Stimulated activated CD8-positive, alpha-beta memory T cell treated with anti-CD3 and anti-CD28 coated beads, Interleukin-12 subunit alpha, Interleukin-12 subunit beta, amount 100 ng/mL, for 1 hour (primary cell): ENCODE results near the gene CLDN9.
"Not testable (repeated sequence)": the region's sequence is repeated elsewhere in the genome, so short reads cannot be mapped to it uniquely, and the experiment has no call there.

Experiments used
- DNase-seq: peaks from one replicate; pipeline ENCODE4 v3.0.0-alpha.2; 2020; ENCODE audit warnings: low read depth

The CLDN9 gene

GRCh38 chr16:3032624-3033023 lies 19.9 kb downstream of the CLDN9 start:
- DNase-seq, result no peak

GRCh38 chr16:3035289-3035971 lies 22.7 kb downstream of the CLDN9 start:
- no peak for DNase-seq

- DNase-seq, result no peak
These were observed 23.4 kb downstream of the CLDN9 start for GRCh38 chr16:3035972-3036725.

- DNase-seq, result no peak
These were observed 24.1 kb downstream of the CLDN9 start, which contains the start of gene BICDL2 for GRCh38 chr16:3036726-3037315. Gene BICDL2 (minus strand): TSS chr16:3036944. CDS start chr16:3035496, 1,448 bp downstream.

- no peak for DNase-seq
These were observed 25.5 kb downstream of the CLDN9 start for GRCh38 chr16:3038256-3038655.

- DNase-seq, result no peak
These were observed 26.2 kb downstream of the CLDN9 start for GRCh38 chr16:3038896-3039295.

- no peak for DNase-seq
These were observed 29.7 kb downstream of the CLDN9 start for GRCh38 chr16:3042376-3042775.

- DNase-seq, result no peak
These were observed 32.0 kb downstream of the CLDN9 start for GRCh38 chr16:3044708-3045107.

- DNase-seq, result no peak
These were observed 33.3 kb downstream of the CLDN9 start, which contains the start of gene MMP25 for GRCh38 chr16:3045758-3046640. Gene MMP25 (plus strand): TSS chr16:3046561. CDS start chr16:3046918, 357 bp downstream.

GRCh38 chr16:3046641-3047386 lies 34.1 kb downstream of the CLDN9 start:
- DNase-seq, result no peak

- DNase-seq, result no peak
These were observed 34.6 kb downstream of the CLDN9 start for GRCh38 chr16:3047387-3047720.

GRCh38 chr16:3049921-3050481 lies 37.3 kb downstream of the CLDN9 start:
- DNase-seq, result no peak

- no peak for DNase-seq
These were observed 37.8 kb downstream of the CLDN9 start for GRCh38 chr16:3050487-3050886.

- no peak for DNase-seq
These were observed 38.3 kb downstream of the CLDN9 start for GRCh38 chr16:3051009-3051408.

- no peak for DNase-seq
These were observed 38.8 kb downstream of the CLDN9 start for GRCh38 chr16:3051494-3051893.

GRCh38 chr16:3052571-3053329 lies 40.0 kb downstream of the CLDN9 start:
- DNase-seq, result not testable (repeated sequence)

- DNase-seq, result not testable (repeated sequence)
These were observed 40.6 kb downstream of the CLDN9 start for GRCh38 chr16:3053330-3053710.

GRCh38 chr16:3054965-3055733 lies 42.4 kb downstream of the CLDN9 start:
- no peak for DNase-seq

- not testable (repeated sequence) for DNase-seq
These were observed 43.0 kb downstream of the CLDN9 start for GRCh38 chr16:3055734-3056115.
